ENCODE results near the gene OR2T11.
"Not testable (repeated sequence)": the region's sequence is repeated elsewhere in the genome, so short reads cannot be mapped to it uniquely, and the experiment has no call there.

OR2T11 gene

DNA sequence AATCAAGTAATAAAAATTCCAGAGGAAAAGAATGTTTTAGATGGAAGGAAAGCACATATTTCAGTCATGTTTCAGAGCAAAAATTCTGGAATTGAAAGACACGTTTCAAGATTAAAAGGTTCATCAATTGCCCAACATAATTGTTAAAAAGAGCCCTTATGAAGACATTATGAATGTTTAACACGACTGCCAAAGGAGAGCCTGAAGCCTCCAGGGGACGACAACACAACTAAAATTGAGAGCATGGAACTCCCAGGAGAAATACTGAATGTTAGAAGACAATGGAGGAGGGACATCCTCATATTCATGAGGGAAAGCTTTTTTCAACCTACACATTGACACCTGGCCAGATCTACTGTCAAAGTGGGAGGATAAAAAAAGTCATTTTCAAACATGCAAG lies 16.0 kb downstream of the OR2T11 start:
- DNase-seq: peak in 18 of 58 donors; percentile 1 to 38 (median 9)

DNA sequence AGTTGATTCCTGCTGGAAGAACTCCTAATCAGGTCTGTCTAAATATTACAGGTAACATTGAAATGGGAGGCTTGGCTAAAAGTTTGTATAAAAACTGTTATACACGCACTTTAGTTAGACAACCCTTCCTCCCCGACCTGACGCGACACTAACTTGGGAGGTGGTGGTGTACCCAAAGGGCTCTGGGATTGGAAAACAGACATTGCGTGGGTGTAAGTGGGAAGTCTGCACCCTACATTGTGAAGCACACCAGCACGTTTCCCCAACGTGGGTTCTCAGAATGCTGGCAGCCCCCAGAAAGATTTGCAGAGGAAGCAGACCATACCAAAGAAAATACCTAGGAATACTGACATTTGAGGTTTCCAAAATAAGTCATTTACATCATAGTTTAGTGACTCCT lies 16.8 kb downstream of the OR2T11 start:
- no peak for DNase-seq

- no peak for DNase-seq
These were observed 21.1 kb downstream of the OR2T11 start for GRCh38 chr1:248613742-248614141.

DNA sequence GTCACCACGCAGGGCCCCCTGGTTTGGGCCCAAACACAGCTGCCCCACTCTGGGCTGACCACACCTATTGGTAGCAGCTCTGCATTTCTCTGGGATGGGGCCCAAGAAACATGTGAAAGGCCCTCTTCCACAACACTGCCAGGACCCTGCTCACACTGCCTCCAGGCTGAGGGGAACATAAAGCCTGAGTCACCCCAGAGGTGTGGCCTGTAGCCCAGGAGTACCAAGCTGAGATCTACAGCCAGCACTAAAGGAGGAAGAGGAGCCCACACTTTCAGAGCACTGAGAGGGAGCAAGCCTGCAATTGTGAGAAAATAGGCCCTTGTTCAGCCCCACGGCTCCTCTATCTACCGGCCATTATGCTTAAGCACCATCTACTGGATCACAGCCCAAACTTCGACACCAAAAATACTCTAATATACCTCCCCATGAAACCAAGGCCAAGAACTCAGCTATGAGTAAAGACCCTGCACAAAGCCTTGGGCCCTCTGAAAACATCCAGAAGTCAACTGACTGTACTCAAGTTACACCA lies 22.9 kb downstream of the OR2T11 start:
- no peak for DNase-seq

GRCh38 chr1:248610301-248610700 lies 24.6 kb downstream of the OR2T11 start:
- no peak for DNase-seq

GRCh38 chr1:248599396-248599795 lies 35.5 kb downstream of the OR2T11 start:
- no peak for DNase-seq

- DNase-seq: no peak
These were observed 37.3 kb downstream of the OR2T11 start, which contains the start of gene OR2T10 for GRCh38 chr1:248597589-248597988. OR2T10 (minus strand) TSS chr1:248597700; CDS start chr1:248593768, 3,932 bp downstream.

DNA sequence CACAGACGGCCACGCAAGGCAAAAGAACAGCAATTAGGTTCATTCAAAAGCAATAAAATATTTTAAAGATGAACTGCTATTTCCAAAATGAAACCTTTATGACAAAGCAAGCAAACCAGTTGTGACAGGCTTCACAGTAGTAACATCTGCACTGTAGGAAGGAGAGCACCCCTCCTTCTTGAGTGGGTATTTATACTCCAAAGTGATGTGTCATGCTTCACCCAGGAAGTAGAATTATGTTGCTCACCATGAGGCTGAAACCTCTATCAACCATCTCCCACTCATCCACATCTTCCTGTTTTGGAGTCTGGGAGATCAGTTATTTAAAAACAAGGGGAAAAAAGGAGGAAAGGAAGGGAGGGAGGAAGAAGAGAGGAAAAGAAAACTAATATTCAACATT lies 38.3 kb downstream of the OR2T11 start:
- DNase-seq: no peak

GRCh38 chr1:248593226-248593625 lies 41.7 kb downstream of the OR2T11 start:
- DNase-seq: no peak

GRCh38 chr1:248592655-248593054 lies 42.2 kb downstream of the OR2T11 start:
- DNase-seq: no peak

DNA sequence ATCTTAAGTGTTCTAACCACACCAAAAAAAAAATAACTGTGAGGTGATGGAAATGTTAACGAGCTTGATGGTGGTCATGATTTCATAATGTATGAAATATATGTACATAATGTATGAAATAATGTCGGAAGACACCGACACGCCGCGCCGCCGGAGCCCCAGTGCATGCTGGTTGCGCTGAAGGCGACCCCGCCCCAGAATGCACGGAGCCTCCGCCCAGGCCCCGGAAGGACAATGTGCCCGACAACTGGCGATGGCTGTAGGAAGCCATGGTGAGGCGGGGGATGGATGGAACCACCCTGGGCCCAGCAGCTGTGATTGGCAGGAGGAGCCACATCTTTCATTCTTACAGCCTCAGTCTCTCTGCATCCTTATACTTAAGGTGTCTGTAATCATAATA lies 44.8 kb downstream of the OR2T11 start:
- DNase-seq: no peak

GRCh38 chr1:248589334-248589733 lies 45.6 kb downstream of the OR2T11 start:
- no peak for DNase-seq

DNA sequence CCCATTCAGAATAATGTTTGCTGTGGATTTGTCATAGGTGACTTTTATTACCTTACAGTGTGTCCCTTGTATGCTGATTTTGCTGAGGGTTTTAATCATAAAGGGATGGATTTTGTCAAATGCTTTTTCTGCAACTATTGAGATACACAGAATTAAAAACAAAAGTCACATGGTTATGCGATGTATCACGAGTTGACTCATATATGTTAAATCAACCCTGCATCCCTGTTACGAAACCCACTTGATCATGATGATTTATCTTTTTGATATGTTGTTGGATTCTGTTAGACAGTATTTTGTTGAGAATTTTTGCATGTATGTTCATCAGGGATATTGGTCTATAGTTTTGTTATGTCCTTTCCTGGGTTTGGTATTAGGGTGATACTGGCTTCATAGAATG lies 49.6 kb downstream of the OR2T11 start:
- no peak for DNase-seq

- no peak for DNase-seq
These were observed 58.5 kb downstream of the OR2T11 start for GRCh38 chr1:248576260-248576980.

DNA sequence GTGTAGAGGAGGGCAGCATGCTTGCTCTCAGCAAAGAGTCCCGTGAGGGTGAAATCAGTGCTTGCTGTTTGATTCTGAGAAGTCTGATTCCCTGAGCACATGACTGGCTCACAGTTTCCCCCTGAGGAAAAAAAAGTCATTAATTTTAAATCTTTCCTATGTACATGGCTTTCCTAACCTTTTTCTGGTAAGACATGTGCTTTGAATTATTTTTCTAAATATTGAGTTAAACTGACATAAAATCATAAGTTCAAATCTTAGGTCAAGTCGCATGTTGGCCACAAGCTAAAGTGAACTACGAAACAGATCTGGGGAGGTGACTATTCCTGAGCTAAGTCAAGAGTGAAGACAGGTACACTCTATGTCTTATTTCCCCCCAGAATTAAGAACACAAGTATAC lies 60.2 kb downstream of the OR2T11 start, which contains the start of gene OR2T34:
Gene OR2T34 (minus strand): TSS at position 101 of the 400 bp plus-strand sequence. CDS start 0 bp downstream, at position 101.
- DNase-seq: not testable (repeated sequence)

GRCh38 chr1:248573856-248574255 lies 61.0 kb downstream of the OR2T11 start:
- DNase-seq: not testable (repeated sequence)
